ENCODE measurements around the gene MAPK11.

The MAPK11 gene

GRCh38 chr22:50260434-50260800, 9.8 kb downstream of the MAPK11 start:
- DNase-seq = peak in 1 of 2 experiments; percentile 19

- DNase-seq = no peak
Observed at GRCh38 chr22:50259302-50259701, 10.9 kb downstream of the MAPK11 start.

GRCh38 chr22:50258361-50259292, 11.6 kb downstream of the MAPK11 start:
- no peak for DNase-seq

GRCh38 chr22:50257451-50258360, 12.5 kb downstream of the MAPK11 start:
- DNase-seq = no peak

GRCh38 chr22:50257041-50257440, 13.1 kb downstream of the MAPK11 start:
- DNase-seq = no peak

GRCh38 chr22:50256258-50256862, 13.8 kb downstream of the MAPK11 start:
- no peak for DNase-seq

GRCh38 chr22:50255607-50256006, 14.6 kb downstream of the MAPK11 start:
- DNase-seq = no peak

GRCh38 chr22:50255099-50255498, 15.1 kb downstream of the MAPK11 start:
- DNase-seq = no peak

- DNase-seq = no peak
Observed at GRCh38 chr22:50253941-50254340, 16.2 kb downstream of the MAPK11 start.

GRCh38 chr22:50253046-50253915, 16.9 kb downstream of the MAPK11 start:
- DNase-seq = no peak

- DNase-seq = peak in 1 of 2 experiments; percentile 48
Observed at GRCh38 chr22:50252082-50253045, 17.8 kb downstream of the MAPK11 start.

- no peak for DNase-seq
Observed at GRCh38 chr22:50251477-50252081, 18.6 kb downstream of the MAPK11 start.

GRCh38 chr22:50250555-50251476, 19.4 kb downstream of the MAPK11 start, which contains the start of gene HDAC10:
HDAC10 (minus strand) TSS chr22:50251265; CDS start chr22:50251032, 233 bp downstream.
- peak; percentile 37 to 56 for DNase-seq

- DNase-seq = no peak
Observed at GRCh38 chr22:50250249-50250554, 20.0 kb downstream of the MAPK11 start.

GRCh38 chr22:50249341-50250248, 20.6 kb downstream of the MAPK11 start:
- no peak for DNase-seq

- no peak for DNase-seq
Observed at GRCh38 chr22:50248196-50249081, 21.7 kb downstream of the MAPK11 start.

- DNase-seq = no peak
Observed at GRCh38 chr22:50247748-50248147, 22.4 kb downstream of the MAPK11 start.

Measured in SW 1271 (cell line).